Measurements from ENCODE around the gene ZSWIM7. TPM values are rescaled to one million over a fixed set of nuclear protein-coding genes. Genes with fewer than 3 reads are reported as not detected.
A peak's percentile ranks its signal among the peaks of the same experiment; 100 is the strongest.

ZSWIM7 gene
- total RNA-seq, 2 experiments from 2014 or later: 27.2 to 33.2 TPM

DNA sequence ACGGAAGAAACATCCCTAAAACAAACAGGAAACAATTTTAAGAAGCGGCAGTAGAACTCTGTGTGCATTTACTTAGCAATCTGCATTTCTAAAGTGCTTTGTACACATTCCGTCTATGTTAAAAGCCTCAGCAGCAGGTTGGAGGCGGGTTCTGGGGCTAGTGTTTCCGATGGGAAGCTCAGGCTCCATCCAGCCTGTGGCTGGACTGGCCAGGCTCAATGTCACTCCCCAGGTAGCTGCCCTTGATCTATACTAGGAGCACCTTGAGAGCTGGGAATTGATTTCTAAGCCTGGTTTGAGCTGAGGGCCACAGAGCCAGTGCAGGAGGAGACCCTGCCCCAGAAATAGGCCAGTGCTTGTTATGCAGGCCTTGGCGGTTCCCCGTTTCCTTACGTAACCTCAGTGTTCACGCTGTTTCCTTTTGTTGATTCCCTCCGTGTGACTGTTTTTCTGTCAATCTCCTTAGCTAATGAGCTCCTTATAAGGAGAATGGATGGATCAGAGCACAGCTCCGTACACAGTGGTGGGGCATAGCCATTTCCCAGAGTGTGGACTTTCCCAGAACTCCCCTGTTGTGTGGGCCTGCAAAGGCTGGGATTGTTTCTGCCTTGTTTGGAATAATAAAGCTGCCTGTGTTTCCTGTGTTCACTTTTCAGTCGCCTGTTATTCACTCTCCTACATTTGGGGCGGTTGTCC lies 33.2 kb downstream of the ZSWIM7 start:
- H2AFZ ChIP-seq (ENCODE audit: low read length): peak overlapping the region; percentile 16; the same call in 1 of the 2 replicates
- CTCF ChIA-PET (ENCODE audit: unreplicated experiment): no interaction called here
- BruUV-seq (replicated peaks): no TSS peak
- no peak for TF ChIP-seq EZH2phosphoT487 (IDR thresholded peaks at IDR 0.05; ENCODE audit: borderline replicate concordance, low read depth, low read length)
- TF ChIP-seq, protein P1, sequence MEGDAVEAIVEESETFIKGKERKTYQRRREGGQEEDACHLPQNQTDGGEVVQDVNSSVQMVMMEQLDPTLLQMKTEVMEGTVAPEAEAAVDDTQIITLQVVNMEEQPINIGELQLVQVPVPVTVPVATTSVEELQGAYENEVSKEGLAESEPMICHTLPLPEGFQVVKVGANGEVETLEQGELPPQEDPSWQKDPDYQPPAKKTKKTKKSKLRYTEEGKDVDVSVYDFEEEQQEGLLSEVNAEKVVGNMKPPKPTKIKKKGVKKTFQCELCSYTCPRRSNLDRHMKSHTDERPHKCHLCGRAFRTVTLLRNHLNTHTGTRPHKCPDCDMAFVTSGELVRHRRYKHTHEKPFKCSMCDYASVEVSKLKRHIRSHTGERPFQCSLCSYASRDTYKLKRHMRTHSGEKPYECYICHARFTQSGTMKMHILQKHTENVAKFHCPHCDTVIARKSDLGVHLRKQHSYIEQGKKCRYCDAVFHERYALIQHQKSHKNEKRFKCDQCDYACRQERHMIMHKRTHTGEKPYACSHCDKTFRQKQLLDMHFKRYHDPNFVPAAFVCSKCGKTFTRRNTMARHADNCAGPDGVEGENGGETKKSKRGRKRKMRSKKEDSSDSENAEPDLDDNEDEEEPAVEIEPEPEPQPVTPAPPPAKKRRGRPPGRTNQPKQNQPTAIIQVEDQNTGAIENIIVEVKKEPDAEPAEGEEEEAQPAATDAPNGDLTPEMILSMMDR (conservative IDR thresholded peaks at IDR 0.05; ENCODE audit: low read length): no peak
- no peak overlapping the region for H3K4me3 ChIP-seq (ENCODE audit: low read depth, low read length, poor library complexity, severe bottlenecking)
- H3K9me3 ChIP-seq (ENCODE audit: low read length): no peaks in the 10 kb centered on the region
- no peaks in the 10 kb centered on the region for H3K9me2 ChIP-seq (ENCODE audit: insufficient read depth, low read length)
- intact Hi-C loops (cut with micrococcal nuclease; ENCODE audit: unreplicated experiment): no loop called here
- H3K79me2 ChIP-seq (ENCODE audit: insufficient read depth, low read depth, low read length): no peaks in the 10 kb centered on the region
- no peaks in the 10 kb centered on the region for H3K36me3 ChIP-seq (ENCODE audit: insufficient read depth, low read length)
- no peak overlapping the region for H3K4me2 ChIP-seq (ENCODE audit: low read length)
- POLR2A ChIA-PET: no interaction called here
- H3K27ac ChIP-seq (ENCODE audit: low read depth, low read length, poor library complexity, severe bottlenecking): no peak overlapping the region
- no peaks in the 10 kb centered on the region for H3K4me1 ChIP-seq (ENCODE audit: insufficient read depth, low read length, poor library complexity, severe bottlenecking)
- DNase-seq (ENCODE audit: low spot score): no peak
- H4K20me1 ChIP-seq (ENCODE audit: insufficient read depth, low read length): no peaks in the 10 kb centered on the region

DNA sequence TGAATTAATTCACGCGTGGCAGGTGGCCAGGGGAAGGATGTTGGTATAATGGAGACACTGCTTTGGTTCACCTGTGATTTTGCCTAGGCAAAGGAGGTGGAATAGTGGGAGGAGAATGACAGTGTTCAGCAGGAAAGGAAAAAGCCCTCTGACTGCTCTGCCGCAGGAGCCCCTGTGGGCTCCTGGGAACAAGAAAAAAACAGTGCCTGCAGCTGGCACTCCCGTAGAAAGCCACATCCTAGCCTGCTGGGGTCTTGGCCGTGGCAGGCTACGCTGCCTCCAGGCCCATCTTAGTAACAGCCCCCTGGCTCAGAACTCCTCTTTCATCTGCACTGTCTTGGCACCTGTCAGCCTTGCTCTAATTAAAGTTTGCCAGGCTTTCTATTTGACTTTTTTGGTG lies 34.0 kb downstream of the ZSWIM7 start:
- Histone ChIP-seq H3K9me3 (ENCODE audit: low read length) (no peaks in the 10 kb centered on the region), H3K4me2 (ENCODE audit: low read length) (no peak overlapping the region), H3K27ac (ENCODE audit: low read depth, low read length, poor library complexity, severe bottlenecking) (no peak overlapping the region), H2AFZ (ENCODE audit: low read length) (peak overlapping the region; percentile 16; the same call in 1 of the 2 replicates), H3K9me2 (ENCODE audit: insufficient read depth, low read length) (no peaks in the 10 kb centered on the region), H3K4me3 (ENCODE audit: low read depth, low read length, poor library complexity, severe bottlenecking) (no peak overlapping the region), H3K36me3 (ENCODE audit: insufficient read depth, low read length) (no peaks in the 10 kb centered on the region), H3K4me1 (ENCODE audit: insufficient read depth, low read length, poor library complexity, severe bottlenecking) (no peaks in the 10 kb centered on the region), H4K20me1 (ENCODE audit: insufficient read depth, low read length) (no peaks in the 10 kb centered on the region), H3K79me2 (ENCODE audit: insufficient read depth, low read depth, low read length) (no peaks in the 10 kb centered on the region)
- intact Hi-C loops (cut with micrococcal nuclease; ENCODE audit: unreplicated experiment): no loop called here
- ChIA-PET CTCF (ENCODE audit: unreplicated experiment) (no interaction called here), POLR2A (interaction anchor here (0.7 kb wide), 1 partner anchor 11 kb away, joined by 3 read pairs; no protein-coding TSS in a partner anchor)
- no TSS peak for BruUV-seq (replicated peaks)
- no peak for TF ChIP-seq EZH2phosphoT487 (IDR thresholded peaks at IDR 0.05; ENCODE audit: borderline replicate concordance, low read depth, low read length)
- TF ChIP-seq, protein P1 (conservative IDR thresholded peaks at IDR 0.05; ENCODE audit: low read length): no peak
- DNase-seq (ENCODE audit: low spot score): no peak

DNA sequence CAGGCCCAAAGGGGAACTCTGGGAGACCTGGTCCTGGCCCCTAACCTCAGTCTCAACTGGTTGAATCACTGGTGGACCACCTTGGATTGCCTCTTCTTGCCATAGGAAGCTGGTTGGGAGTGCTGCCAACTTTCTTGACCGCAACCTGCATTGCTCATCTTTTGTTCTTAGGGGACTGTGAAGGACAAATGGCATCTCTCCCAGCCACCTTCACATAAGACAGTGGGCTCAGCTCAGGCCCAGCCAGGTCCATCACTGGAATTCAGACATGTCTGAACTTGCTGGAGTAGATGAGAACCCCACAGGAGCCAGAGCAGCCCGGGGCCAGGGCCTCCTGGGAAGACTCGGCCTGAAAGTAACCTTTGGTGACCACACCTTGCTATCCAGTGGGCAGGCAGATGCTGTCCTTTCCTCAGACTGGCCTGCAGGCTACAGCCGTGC lies 35.8 kb downstream of the ZSWIM7 start:
- Histone ChIP-seq H3K9me2 (ENCODE audit: insufficient read depth, low read length) (no peaks in the 10 kb centered on the region), H3K9me3 (ENCODE audit: low read length) (no peaks in the 10 kb centered on the region), H3K27ac (ENCODE audit: low read depth, low read length, poor library complexity, severe bottlenecking) (no peak overlapping the region), H3K4me3 (ENCODE audit: low read depth, low read length, poor library complexity, severe bottlenecking) (no peak overlapping the region), H3K4me1 (ENCODE audit: insufficient read depth, low read length, poor library complexity, severe bottlenecking) (no peaks in the 10 kb centered on the region), H3K36me3 (ENCODE audit: insufficient read depth, low read length) (no peaks in the 10 kb centered on the region), H2AFZ (ENCODE audit: low read length) (no peak overlapping the region), H3K4me2 (ENCODE audit: low read length) (no peak overlapping the region), H3K79me2 (ENCODE audit: insufficient read depth, low read depth, low read length) (no peaks in the 10 kb centered on the region), H4K20me1 (ENCODE audit: insufficient read depth, low read length) (no peaks in the 10 kb centered on the region)
- ChIA-PET POLR2A (no interaction called here), CTCF (ENCODE audit: unreplicated experiment) (no interaction called here)
- TF ChIP-seq, protein P1 (conservative IDR thresholded peaks at IDR 0.05; ENCODE audit: low read length): no peak
- no peak for TF ChIP-seq EZH2phosphoT487 (IDR thresholded peaks at IDR 0.05; ENCODE audit: borderline replicate concordance, low read depth, low read length)
- DNase-seq (ENCODE audit: low spot score): no peak
- BruUV-seq (replicated peaks): no TSS peak
- intact Hi-C loops (cut with micrococcal nuclease; ENCODE audit: unreplicated experiment): no loop called here
